ENCODE results near the gene RBM15B.

RBM15B gene

GRCh38 chr3:51398595-51399310, 7.7 kb downstream of the RBM15B start:
- H3K27ac ChIP-seq (ENCODE audit: low read depth, low read length) = no peak overlapping the region
- H3K36me3 ChIP-seq (ENCODE audit: control insufficient read depth in 5 of 5, insufficient read depth in 5 of 5, low read length in 5 of 5) = peaks cover 2 to 80% (median 64%) of the 10 kb centered on the region in 5 donors
- no peak overlapping the region for H3K4me3 ChIP-seq (ENCODE audit: low read depth in 1 of 5, low read length in 5 of 5)
- H3K9ac ChIP-seq (ENCODE audit: low read length in 5 of 5) = peak overlapping the region in 3 of 5 donors; percentile 0 to 26 (median 17)
- H3K27me3 ChIP-seq (ENCODE audit: control insufficient read depth in 5 of 5, insufficient read depth in 4 of 5, low read length in 5 of 5) = no peaks in the 10 kb centered on the region
- no peaks in the 10 kb centered on the region for H3K9me3 ChIP-seq (ENCODE audit: control insufficient read depth in 5 of 5, low read length in 5 of 5)
- peaks cover 6 to 51% (median 42%) of the 10 kb centered on the region in 5 donors for H3K4me1 ChIP-seq (ENCODE audit: control insufficient read depth in 5 of 5, insufficient read depth in 5 of 5, low read length in 5 of 5)

- H3K27ac ChIP-seq (ENCODE audit: low read depth, low read length) = no peak overlapping the region
- H3K9ac ChIP-seq (ENCODE audit: low read length in 5 of 5) = no peak overlapping the region
- H3K36me3 ChIP-seq (ENCODE audit: control insufficient read depth in 5 of 5, insufficient read depth in 5 of 5, low read length in 5 of 5) = peaks cover 5 to 73% (median 51%) of the 10 kb centered on the region in 5 donors
- H3K9me3 ChIP-seq (ENCODE audit: control insufficient read depth in 5 of 5, low read length in 5 of 5) = no peaks in the 10 kb centered on the region
- H3K27me3 ChIP-seq (ENCODE audit: control insufficient read depth in 5 of 5, insufficient read depth in 4 of 5, low read length in 5 of 5) = no peaks in the 10 kb centered on the region
- H3K4me1 ChIP-seq (ENCODE audit: control insufficient read depth in 5 of 5, insufficient read depth in 5 of 5, low read length in 5 of 5) = peaks cover 4 to 38% (median 29%) of the 10 kb centered on the region in 5 donors
- H3K4me3 ChIP-seq (ENCODE audit: low read depth in 1 of 5, low read length in 5 of 5) = no peak overlapping the region
These were observed 9.1 kb downstream of the RBM15B start for GRCh38 chr3:51400166-51400565.

- Histone ChIP-seq H3K27ac (ENCODE audit: low read depth, low read length) (no peak overlapping the region), H3K36me3 (ENCODE audit: control insufficient read depth in 5 of 5, insufficient read depth in 5 of 5, low read length in 5 of 5) (peaks cover 10 to 57% (median 36%) of the 10 kb centered on the region in 5 donors), H3K9ac (ENCODE audit: low read length in 5 of 5) (no peak overlapping the region), H3K4me1 (ENCODE audit: control insufficient read depth in 5 of 5, insufficient read depth in 5 of 5, low read length in 5 of 5) (peaks cover 0 to 25% (median 15%) of the 10 kb centered on the region in 5 donors), H3K27me3 (ENCODE audit: control insufficient read depth in 5 of 5, insufficient read depth in 4 of 5, low read length in 5 of 5) (no peaks in the 10 kb centered on the region), H3K9me3 (ENCODE audit: control insufficient read depth in 5 of 5, low read length in 5 of 5) (no peaks in the 10 kb centered on the region), H3K4me3 (ENCODE audit: low read depth in 1 of 5, low read length in 5 of 5) (no peak overlapping the region)
These were observed 10.7 kb downstream of the RBM15B start for GRCh38 chr3:51401735-51402134.

- Histone ChIP-seq H3K27ac (ENCODE audit: low read depth, low read length) (no peak overlapping the region), H3K4me1 (ENCODE audit: control insufficient read depth in 5 of 5, insufficient read depth in 5 of 5, low read length in 5 of 5) (peaks cover 0 to 17% (median 5%) of the 10 kb centered on the region in 5 donors), H3K27me3 (ENCODE audit: control insufficient read depth in 5 of 5, insufficient read depth in 4 of 5, low read length in 5 of 5) (no peaks in the 10 kb centered on the region), H3K9me3 (ENCODE audit: control insufficient read depth in 5 of 5, low read length in 5 of 5) (no peaks in the 10 kb centered on the region), H3K9ac (ENCODE audit: low read length in 5 of 5) (no peak overlapping the region), H3K4me3 (ENCODE audit: low read depth in 1 of 5, low read length in 5 of 5) (no peak overlapping the region), H3K36me3 (ENCODE audit: control insufficient read depth in 5 of 5, insufficient read depth in 5 of 5, low read length in 5 of 5) (peaks cover 10 to 48% (median 34%) of the 10 kb centered on the region in 5 donors)
These were observed 12.6 kb downstream of the RBM15B start for GRCh38 chr3:51403675-51404074.

- H3K4me3 ChIP-seq (ENCODE audit: low read depth in 1 of 5, low read length in 5 of 5) = no peak overlapping the region
- H3K36me3 ChIP-seq (ENCODE audit: control insufficient read depth in 5 of 5, insufficient read depth in 5 of 5, low read length in 5 of 5) = peaks cover 24 to 60% (median 36%) of the 10 kb centered on the region in 5 donors
- no peak overlapping the region for H3K27ac ChIP-seq (ENCODE audit: low read depth, low read length)
- H3K9me3 ChIP-seq (ENCODE audit: control insufficient read depth in 5 of 5, low read length in 5 of 5) = no peaks in the 10 kb centered on the region
- no peaks in the 10 kb centered on the region for H3K27me3 ChIP-seq (ENCODE audit: control insufficient read depth in 5 of 5, insufficient read depth in 4 of 5, low read length in 5 of 5)
- H3K9ac ChIP-seq (ENCODE audit: low read length in 5 of 5) = no peak overlapping the region
- H3K4me1 ChIP-seq (ENCODE audit: control insufficient read depth in 5 of 5, insufficient read depth in 5 of 5, low read length in 5 of 5) = no peaks in the 10 kb centered on the region
These were observed 16.9 kb downstream of the RBM15B start for GRCh38 chr3:51408021-51408420.

GRCh38 chr3:51408813-51409212, 17.7 kb downstream of the RBM15B start:
- H3K9me3 ChIP-seq (ENCODE audit: control insufficient read depth in 5 of 5, low read length in 5 of 5) = no peaks in the 10 kb centered on the region
- no peak overlapping the region for H3K9ac ChIP-seq (ENCODE audit: low read length in 5 of 5)
- H3K4me1 ChIP-seq (ENCODE audit: control insufficient read depth in 5 of 5, insufficient read depth in 5 of 5, low read length in 5 of 5) = no peaks in the 10 kb centered on the region
- no peak overlapping the region for H3K4me3 ChIP-seq (ENCODE audit: low read depth in 1 of 5, low read length in 5 of 5)
- no peaks in the 10 kb centered on the region for H3K27me3 ChIP-seq (ENCODE audit: control insufficient read depth in 5 of 5, insufficient read depth in 4 of 5, low read length in 5 of 5)
- H3K36me3 ChIP-seq (ENCODE audit: control insufficient read depth in 5 of 5, insufficient read depth in 5 of 5, low read length in 5 of 5) = peaks cover 32 to 61% (median 41%) of the 10 kb centered on the region in 5 donors
- no peak overlapping the region for H3K27ac ChIP-seq (ENCODE audit: low read depth, low read length)

GRCh38 chr3:51422211-51422610, 31.1 kb downstream of the RBM15B start:
- no peaks in the 10 kb centered on the region for H3K27me3 ChIP-seq (ENCODE audit: control insufficient read depth in 5 of 5, insufficient read depth in 4 of 5, low read length in 5 of 5)
- no peaks in the 10 kb centered on the region for H3K4me1 ChIP-seq (ENCODE audit: control insufficient read depth in 5 of 5, insufficient read depth in 5 of 5, low read length in 5 of 5)
- peaks cover 25 to 62% (median 42%) of the 10 kb centered on the region in 5 donors for H3K36me3 ChIP-seq (ENCODE audit: control insufficient read depth in 5 of 5, insufficient read depth in 5 of 5, low read length in 5 of 5)
- no peak overlapping the region for H3K9ac ChIP-seq (ENCODE audit: low read length in 5 of 5)
- no peak overlapping the region for H3K27ac ChIP-seq (ENCODE audit: low read depth, low read length)
- no peak overlapping the region for H3K4me3 ChIP-seq (ENCODE audit: low read depth in 1 of 5, low read length in 5 of 5)
- H3K9me3 ChIP-seq (ENCODE audit: control insufficient read depth in 5 of 5, low read length in 5 of 5) = no peaks in the 10 kb centered on the region

- no peak overlapping the region for H3K27ac ChIP-seq (ENCODE audit: low read depth, low read length)
- no peaks in the 10 kb centered on the region for H3K27me3 ChIP-seq (ENCODE audit: control insufficient read depth in 5 of 5, insufficient read depth in 4 of 5, low read length in 5 of 5)
- H3K4me1 ChIP-seq (ENCODE audit: control insufficient read depth in 5 of 5, insufficient read depth in 5 of 5, low read length in 5 of 5) = no peaks in the 10 kb centered on the region
- no peaks in the 10 kb centered on the region for H3K9me3 ChIP-seq (ENCODE audit: control insufficient read depth in 5 of 5, low read length in 5 of 5)
- H3K36me3 ChIP-seq (ENCODE audit: control insufficient read depth in 5 of 5, insufficient read depth in 5 of 5, low read length in 5 of 5) = peaks cover 17 to 62% (median 34%) of the 10 kb centered on the region in 5 donors
- no peak overlapping the region for H3K4me3 ChIP-seq (ENCODE audit: low read depth in 1 of 5, low read length in 5 of 5)
- no peak overlapping the region for H3K9ac ChIP-seq (ENCODE audit: low read length in 5 of 5)
These were observed 35.8 kb downstream of the RBM15B start for GRCh38 chr3:51426921-51427320.

- Histone ChIP-seq H3K9ac (ENCODE audit: low read length in 5 of 5) (no peak overlapping the region), H3K4me3 (ENCODE audit: low read depth in 1 of 5, low read length in 5 of 5) (no peak overlapping the region), H3K4me1 (ENCODE audit: control insufficient read depth in 5 of 5, insufficient read depth in 5 of 5, low read length in 5 of 5) (peaks cover 0 to 2% (median 0%) of the 10 kb centered on the region in 5 donors), H3K27ac (ENCODE audit: low read depth, low read length) (no peak overlapping the region), H3K27me3 (ENCODE audit: control insufficient read depth in 5 of 5, insufficient read depth in 4 of 5, low read length in 5 of 5) (no peaks in the 10 kb centered on the region), H3K9me3 (ENCODE audit: control insufficient read depth in 5 of 5, low read length in 5 of 5) (no peaks in the 10 kb centered on the region), H3K36me3 (ENCODE audit: control insufficient read depth in 5 of 5, insufficient read depth in 5 of 5, low read length in 5 of 5) (peaks cover 20 to 65% (median 36%) of the 10 kb centered on the region in 5 donors)
These were observed 38.1 kb downstream of the RBM15B start for GRCh38 chr3:51429138-51429537.

- H3K4me1 ChIP-seq (ENCODE audit: control insufficient read depth in 5 of 5, insufficient read depth in 5 of 5, low read length in 5 of 5) = peaks cover 3 to 21% (median 13%) of the 10 kb centered on the region in 5 donors
- H3K36me3 ChIP-seq (ENCODE audit: control insufficient read depth in 5 of 5, insufficient read depth in 5 of 5, low read length in 5 of 5) = peaks cover 11 to 41% (median 26%) of the 10 kb centered on the region in 5 donors
- peaks cover 0 to 2% (median 0%) of the 10 kb centered on the region in 5 donors for H3K27me3 ChIP-seq (ENCODE audit: control insufficient read depth in 5 of 5, insufficient read depth in 4 of 5, low read length in 5 of 5)
- no peak overlapping the region for H3K27ac ChIP-seq (ENCODE audit: low read depth, low read length)
- no peak overlapping the region for H3K4me3 ChIP-seq (ENCODE audit: low read depth in 1 of 5, low read length in 5 of 5)
- no peak overlapping the region for H3K9ac ChIP-seq (ENCODE audit: low read length in 5 of 5)
- H3K9me3 ChIP-seq (ENCODE audit: control insufficient read depth in 5 of 5, low read length in 5 of 5) = no peaks in the 10 kb centered on the region
These were observed 43.0 kb downstream of the RBM15B start for GRCh38 chr3:51434110-51434509.
